Measurements from ENCODE around the gene COPS2. TPM values are rescaled to one million over a fixed set of nuclear protein-coding genes. Genes with fewer than 3 reads are reported as not detected.

Gene COPS2
- total and polyA plus RNA-seq, 9 of the 15 experiments (the other 6 are each of a cell fraction or from before 2014, with no cell fraction given), result 66.4 to 154 (median 117) TPM

DNA sequence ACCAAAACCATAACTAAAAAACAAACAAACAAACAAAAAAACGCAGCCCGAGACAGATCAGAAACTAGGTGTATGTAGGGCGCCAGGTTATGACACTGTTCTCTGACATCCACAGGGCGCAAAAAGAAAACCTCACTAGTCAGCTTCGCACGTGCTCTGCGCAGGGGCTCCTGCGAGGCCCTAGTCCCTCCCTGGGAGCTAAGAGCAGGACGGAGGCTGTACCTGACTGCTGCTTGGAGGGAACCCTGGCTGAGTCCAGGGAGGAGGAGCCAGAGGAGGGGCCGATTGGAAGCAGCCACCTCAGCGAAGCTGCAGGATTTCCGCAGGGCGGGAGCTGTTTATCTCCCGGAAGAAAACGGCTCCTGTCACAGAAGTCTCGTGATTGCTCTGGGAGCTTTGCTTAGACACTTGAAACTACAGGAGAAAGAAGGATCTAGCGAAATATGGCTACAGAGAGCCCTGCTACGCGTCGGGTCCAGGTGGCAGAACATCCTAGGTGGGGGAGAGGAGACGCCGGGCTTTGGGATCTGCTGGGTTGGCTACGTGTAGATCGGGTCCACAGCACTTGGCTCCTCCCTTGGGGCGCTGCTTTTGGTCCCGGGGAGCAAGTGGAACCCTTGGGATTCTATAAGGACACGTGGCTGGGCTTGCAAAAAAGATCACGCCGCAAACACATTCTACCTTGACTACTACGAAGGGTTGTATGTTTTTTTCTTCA is 14.6 kb upstream of the COPS2 start, which contains the start of gene GALK2 (continued):
- TF ChIP-seq NCOA2 (IDR thresholded peaks at IDR 0.05; ENCODE audit: partially characterized antibody in 2 of 2) (no peak), TGIF2 (CRISPR knock-in tag; IDR thresholded peaks at IDR 0.05) (no peak), SMARCE1 (IDR thresholded peaks at IDR 0.05) (no peak), ZKSCAN3 (CRISPR knock-in tag; IDR thresholded peaks at IDR 0.05) (no peak), POLR2AphosphoS5 (IDR thresholded peaks at IDR 0.05; ENCODE audit: control insufficient read depth, insufficient read depth, low read depth, low read length) (peak; percentile 93), YBX1 (IDR thresholded peaks at IDR 0.05) (no peak), ZNF146 (CRISPR knock-in tag; IDR thresholded peaks at IDR 0.05; ENCODE audit: unreplicated experiment) (no peak), SMARCA5 (IDR thresholded peaks at IDR 0.05) (no peak), CXXC5 (CRISPR knock-in tag; IDR thresholded peaks at IDR 0.05) (peak; percentile 94), ZNF668 (CRISPR knock-in tag; IDR thresholded peaks at IDR 0.05) (no peak), ZNF239 (CRISPR knock-in tag; IDR thresholded peaks at IDR 0.05) (no peak), PCBP1 (IDR thresholded peaks at IDR 0.05; ENCODE audit: low read depth, low read length, poor library complexity, severe bottlenecking) (no peak), JUN (IDR thresholded peaks at IDR 0.05; ENCODE audit: borderline replicate concordance, low read depth, low read length) (peak; percentile 77; the same call in 1 of the 2 replicates), JUN (CRISPR knock-in tag; IDR thresholded peaks at IDR 0.05; ENCODE audit: borderline replicate concordance) (no peak), SNIP1 (IDR thresholded peaks at IDR 0.05; ENCODE audit: low read depth) (no peak), FOXA1 (IDR thresholded peaks at IDR 0.05; ENCODE audit: borderline replicate concordance) (no peak), ZNF232 (CRISPR knock-in tag; IDR thresholded peaks at IDR 0.05) (no peak), IRF2 (CRISPR knock-in tag; IDR thresholded peaks at IDR 0.05) (no peak), POLR2B (IDR thresholded peaks at IDR 0.05; ENCODE audit: low read depth, partially characterized antibody) (peak; percentile 81), CBX1 (IDR thresholded peaks at IDR 0.05; ENCODE audit: low read depth) (0 out of 2 replicates have a peak, but pooled peaks have one; percentile 55), RBM39 (optimal IDR thresholded peaks at IDR 0.05; ENCODE audit: low read depth, low read length) (no peak), DMBX1 (CRISPR knock-in tag; IDR thresholded peaks at IDR 0.05; ENCODE audit: borderline replicate concordance) (peak; percentile 35; the same call in 1 of the 2 replicates), TBP (optimal IDR thresholded peaks at IDR 0.05; ENCODE audit: low read depth, low read length) (peak; percentile 96), GATA2 (CRISPR knock-in tag; IDR thresholded peaks at IDR 0.05) (no peak), NFXL1 (CRISPR knock-in tag; IDR thresholded peaks at IDR 0.05) (no peak), MCM7 (IDR thresholded peaks at IDR 0.05) (no peak)
- TF ChIP-seq, protein P1, sequence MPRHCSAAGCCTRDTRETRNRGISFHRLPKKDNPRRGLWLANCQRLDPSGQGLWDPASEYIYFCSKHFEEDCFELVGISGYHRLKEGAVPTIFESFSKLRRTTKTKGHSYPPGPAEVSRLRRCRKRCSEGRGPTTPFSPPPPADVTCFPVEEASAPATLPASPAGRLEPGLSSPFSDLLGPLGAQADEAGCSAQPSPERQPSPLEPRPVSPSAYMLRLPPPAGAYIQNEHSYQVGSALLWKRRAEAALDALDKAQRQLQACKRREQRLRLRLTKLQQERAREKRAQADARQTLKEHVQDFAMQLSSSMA (CRISPR knock-in tag; IDR thresholded peaks at IDR 0.05), result 0 out of 2 replicates have a peak, but pooled peaks have one; percentile 49
- TF ChIP-seq, protein P2, sequence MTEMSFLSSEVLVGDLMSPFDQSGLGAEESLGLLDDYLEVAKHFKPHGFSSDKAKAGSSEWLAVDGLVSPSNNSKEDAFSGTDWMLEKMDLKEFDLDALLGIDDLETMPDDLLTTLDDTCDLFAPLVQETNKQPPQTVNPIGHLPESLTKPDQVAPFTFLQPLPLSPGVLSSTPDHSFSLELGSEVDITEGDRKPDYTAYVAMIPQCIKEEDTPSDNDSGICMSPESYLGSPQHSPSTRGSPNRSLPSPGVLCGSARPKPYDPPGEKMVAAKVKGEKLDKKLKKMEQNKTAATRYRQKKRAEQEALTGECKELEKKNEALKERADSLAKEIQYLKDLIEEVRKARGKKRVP (CRISPR knock-in tag; IDR thresholded peaks at IDR 0.05), result no peak
- TF ChIP-seq, protein P3, sequence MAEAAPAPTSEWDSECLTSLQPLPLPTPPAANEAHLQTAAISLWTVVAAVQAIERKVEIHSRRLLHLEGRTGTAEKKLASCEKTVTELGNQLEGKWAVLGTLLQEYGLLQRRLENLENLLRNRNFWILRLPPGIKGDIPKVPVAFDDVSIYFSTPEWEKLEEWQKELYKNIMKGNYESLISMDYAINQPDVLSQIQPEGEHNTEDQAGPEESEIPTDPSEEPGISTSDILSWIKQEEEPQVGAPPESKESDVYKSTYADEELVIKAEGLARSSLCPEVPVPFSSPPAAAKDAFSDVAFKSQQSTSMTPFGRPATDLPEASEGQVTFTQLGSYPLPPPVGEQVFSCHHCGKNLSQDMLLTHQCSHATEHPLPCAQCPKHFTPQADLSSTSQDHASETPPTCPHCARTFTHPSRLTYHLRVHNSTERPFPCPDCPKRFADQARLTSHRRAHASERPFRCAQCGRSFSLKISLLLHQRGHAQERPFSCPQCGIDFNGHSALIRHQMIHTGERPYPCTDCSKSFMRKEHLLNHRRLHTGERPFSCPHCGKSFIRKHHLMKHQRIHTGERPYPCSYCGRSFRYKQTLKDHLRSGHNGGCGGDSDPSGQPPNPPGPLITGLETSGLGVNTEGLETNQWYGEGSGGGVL (CRISPR knock-in tag; IDR thresholded peaks at IDR 0.05), result no peak
